PC-3 (cell line): ENCODE data around the gene SLC25A26. TPM values are rescaled to one million over a fixed set of nuclear protein-coding genes. Genes with fewer than 3 reads are reported as not detected.

ENCODE experiments used
- ATAC-seq: fragments of 200-7000 bp; cut with Tn5 transposase; 2 replicates; pipeline ENCODE4 v1.9.1; 2020; ENCODE audit warnings: mild to moderate bottlenecking, moderate library complexity
- BruUV-seq: library from RNA; stranded (reverse); fragments of 400-500 nt; replicated peaks from 2 replicates; lab custom pipeline; 2021; lab: Mats Ljungman, UMichigan
- CTCF ChIA-PET: fragments of 300-600 bp; sonication (Branson Sonifier 250); formaldehyde crosslinking; loops from one replicate; lab custom pipeline; 2022; ENCODE audit warnings: antibody characterized with exemption; lab: Charles Lee
- POLR2A ChIA-PET: fragments of 300-600 bp; sonication (Branson Sonifier 250); formaldehyde crosslinking; loops from one replicate; lab custom pipeline; 2022; ENCODE audit warnings: antibody characterized with exemption; ENCODE audit not compliant: unreplicated experiment; lab: Charles Lee
- DNase-seq: peaks from one replicate; pipeline ENCODE4 v3.0.0-alpha.2; 2015
- H2AFZ ChIP-seq: fragments of 300-600 bp; sonication (generic); 2 replicates; pipeline ENCODE4 v1.6.0; 2016; ENCODE audit warnings: antibody characterized with exemption, low read length
- H3F3A ChIP-seq: fragments of 300-600 bp; sonication (generic); one replicate; pipeline ENCODE4 v1.6.0; 2017; ENCODE audit warnings: antibody characterized with exemption, low read length, control low read depth, mild to moderate bottlenecking; ENCODE audit not compliant: unreplicated experiment
- H3K27ac ChIP-seq: fragments of 300-600 bp; sonication (generic); 2 replicates; pipeline ENCODE4 v1.5.1; 2016; ENCODE audit warnings: mild to moderate bottlenecking, low read length
- H3K27me3 ChIP-seq: fragments of 300-600 bp; sonication (generic); 2 replicates; pipeline ENCODE4 v1.6.1; 2016; ENCODE audit warnings: low read length, mixed read lengths
- H3K36me3 ChIP-seq: fragments of 300-600 bp; sonication (generic); 2 replicates; pipeline ENCODE4 v1.6.1; 2016; ENCODE audit warnings: low read depth, mixed run types, low read length, mixed read lengths
- H3K4me1 ChIP-seq: fragments of 300-600 bp; sonication (generic); 2 replicates; pipeline ENCODE4 v1.5.1; 2016; ENCODE audit warnings: low read length; ENCODE audit not compliant: insufficient read depth
- H3K4me2 ChIP-seq: fragments of 300-600 bp; sonication (generic); 2 replicates; pipeline ENCODE4 v1.6.0; 2016; ENCODE audit warnings: low read length
- H3K4me3 ChIP-seq: fragments of 300-600 bp; sonication (generic); 2 replicates; pipeline ENCODE4 v1.5.1; 2016; ENCODE audit warnings: mild to moderate bottlenecking, low read length, mixed read lengths
- H3K79me2 ChIP-seq: fragments of 300-600 bp; sonication (generic); 2 replicates; pipeline ENCODE4 v1.6.1; 2017; ENCODE audit warnings: low read length, mixed read lengths
- H3K9ac ChIP-seq: fragments of 300-600 bp; sonication (generic); 2 replicates; pipeline ENCODE4 v1.6.0; 2016; ENCODE audit warnings: mild to moderate bottlenecking, low read length
- H3K9me2 ChIP-seq: fragments of 300-600 bp; sonication (generic); replicated peaks from 2 replicates; pipeline ENCODE4 v1.6.1; 2016; ENCODE audit warnings: mixed run types, low read length, mixed read lengths
- H3K9me3 ChIP-seq: fragments of 300-600 bp; sonication (generic); 2 replicates; pipeline ENCODE4 v1.6.1; 2016; ENCODE audit warnings: low read length, mixed read lengths
- H4K20me1 ChIP-seq: fragments of 300-600 bp; sonication (generic); 2 replicates; pipeline ENCODE4 v1.6.1; 2016; ENCODE audit warnings: low read length, mixed read lengths
- EZH2 ChIP-seq: fragments of 300-600 bp; sonication (generic); IDR thresholded peaks from one replicate; pipeline ENCODE4 v1.6.1; 2017; ENCODE audit warnings: antibody characterized with exemption, mild to moderate bottlenecking, low read length; ENCODE audit not compliant: unreplicated experiment
- EZH2phosphoT487 ChIP-seq: fragments of 300-600 bp; sonication (generic); IDR thresholded peaks from 2 replicates; pipeline ENCODE4 v1.6.1; 2018; ENCODE audit warnings: mild to moderate bottlenecking, antibody characterized with exemption, low read length, borderline replicate concordance
- intact Hi-C: fragments of 100-400 bp; cut with micrococcal nuclease; formaldehyde crosslinking; loops from 2 replicates; pipeline ENCODE4 v1.9.0; 2023
- total RNA-seq: library from RNA; depleted of rRNA; stranded (reverse); fragments of >200 nt; gene quantifications from 2 replicates; pipeline ENCODE4 v1.2.3, GENCODE V29; 2014; rRNA removed
- TF ChIP-seq, protein P1 (sequence below): fragments of 300-600 bp; sonication (generic); conservative IDR thresholded peaks from 2 replicates; pipeline ENCODE4 v1.5.1; 2017; ENCODE audit warnings: antibody characterized with exemption, low read depth, mild to moderate bottlenecking, low read length

Gene SLC25A26
- total RNA-seq, 1 experiment from 2014 or later, result 7.9 TPM

DNA sequence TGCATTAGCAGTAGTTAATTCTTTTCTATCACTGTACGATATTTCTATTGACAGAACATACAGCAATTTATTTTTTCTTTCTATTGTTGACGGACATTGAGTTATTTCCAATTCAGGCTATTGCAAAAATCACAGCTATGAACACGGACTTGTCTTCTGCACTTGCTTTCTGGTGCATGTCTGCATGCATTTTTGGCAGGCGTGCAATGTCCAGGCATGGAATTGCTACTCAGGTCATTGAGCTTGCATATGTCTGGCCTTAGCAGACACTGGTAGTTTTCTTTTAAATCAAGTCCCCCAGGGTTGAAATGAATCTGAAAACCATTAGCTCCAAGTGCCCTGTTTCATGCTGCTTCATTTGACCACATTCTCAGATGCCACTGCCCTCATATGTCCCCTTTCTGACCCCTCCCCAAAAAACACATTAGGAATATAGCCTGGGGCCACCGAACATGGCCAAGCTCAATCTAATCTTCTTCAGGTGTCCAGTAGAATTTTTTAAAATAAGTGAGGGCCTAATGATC lies 207.2 kb downstream of the SLC25A26 start:
- Histone ChIP-seq H2AFZ (no peak overlapping the region), H3K4me2 (peak overlapping the region; percentile 46; the same call in 1 of the 2 replicates), H3F3A (no peaks in the 10 kb centered on the region), H3K9me3 (no peaks in the 10 kb centered on the region), H3K9ac (no peak overlapping the region), H3K27ac (no peak overlapping the region), H3K27me3 (no peaks in the 10 kb centered on the region), H3K79me2 (no peaks in the 10 kb centered on the region), H4K20me1 (no peaks in the 10 kb centered on the region), H3K9me2 (no peaks in the 10 kb centered on the region), H3K4me3 (no peak overlapping the region), H3K36me3 (no peaks in the 10 kb centered on the region), H3K4me1 (peaks cover 12% of the 10 kb centered on the region; the same call in 1 of the 2 replicates)
- intact Hi-C loops, result no loop called here
- BruUV-seq, result no TSS peak
- TF ChIP-seq EZH2phosphoT487 (no peak), EZH2 (no peak)
- TF ChIP-seq, protein P1, sequence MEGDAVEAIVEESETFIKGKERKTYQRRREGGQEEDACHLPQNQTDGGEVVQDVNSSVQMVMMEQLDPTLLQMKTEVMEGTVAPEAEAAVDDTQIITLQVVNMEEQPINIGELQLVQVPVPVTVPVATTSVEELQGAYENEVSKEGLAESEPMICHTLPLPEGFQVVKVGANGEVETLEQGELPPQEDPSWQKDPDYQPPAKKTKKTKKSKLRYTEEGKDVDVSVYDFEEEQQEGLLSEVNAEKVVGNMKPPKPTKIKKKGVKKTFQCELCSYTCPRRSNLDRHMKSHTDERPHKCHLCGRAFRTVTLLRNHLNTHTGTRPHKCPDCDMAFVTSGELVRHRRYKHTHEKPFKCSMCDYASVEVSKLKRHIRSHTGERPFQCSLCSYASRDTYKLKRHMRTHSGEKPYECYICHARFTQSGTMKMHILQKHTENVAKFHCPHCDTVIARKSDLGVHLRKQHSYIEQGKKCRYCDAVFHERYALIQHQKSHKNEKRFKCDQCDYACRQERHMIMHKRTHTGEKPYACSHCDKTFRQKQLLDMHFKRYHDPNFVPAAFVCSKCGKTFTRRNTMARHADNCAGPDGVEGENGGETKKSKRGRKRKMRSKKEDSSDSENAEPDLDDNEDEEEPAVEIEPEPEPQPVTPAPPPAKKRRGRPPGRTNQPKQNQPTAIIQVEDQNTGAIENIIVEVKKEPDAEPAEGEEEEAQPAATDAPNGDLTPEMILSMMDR, result no peak
- CTCF ChIA-PET, result no interaction called here
- DNase-seq, result no peak
- no peak for ATAC-seq
- POLR2A ChIA-PET, result no interaction called here

Other genes with a start within 250 kb of the SLC25A26 start
- 8.9 and 12.7 TPM in 2 replicates for gene MAGI1, start 182.1 kb upstream of the SLC25A26 start, total RNA-seq